GM12891 (cell line): ENCODE data around the gene RGS19.

Experiments
- DNase-seq: peaks from one replicate; pipeline ENCODE4 v3.0.0; 2011; ENCODE audit warnings: low spot score; ENCODE audit not compliant: insufficient read length
- FAIRE-seq: peaks from 2 replicates; lab custom pipeline; 2011; peaks lifted over from hg19 to GRCh38; lab: Jason Lieb, UNC
- PAX5 ChIP-seq: IDR thresholded peaks from 2 replicates; pipeline ENCODE4 v1.6.1; 2011; ENCODE audit warnings: low read length, moderate library complexity, mild to moderate bottlenecking; ENCODE audit not compliant: insufficient read depth, severe bottlenecking
- POLR2A ChIP-seq: IDR thresholded peaks from 2 replicates; pipeline ENCODE4 v1.6.1; 2011; ENCODE audit warnings: low read depth, low read length, control low read depth
- POLR2AphosphoS5 ChIP-seq: IDR thresholded peaks from 2 replicates; pipeline ENCODE4 v1.6.1; 2011; ENCODE audit warnings: low read depth, low read length, control low read depth
- POU2F2 ChIP-seq: IDR thresholded peaks from 2 replicates; pipeline ENCODE4 v1.6.1; 2011; ENCODE audit warnings: low read depth, mild to moderate bottlenecking, control low read depth, low read length, moderate library complexity
- SPI1 ChIP-seq: IDR thresholded peaks from 2 replicates; pipeline ENCODE4 v1.6.1; 2011; ENCODE audit warnings: low read depth, low read length, control low read depth
- TAF1 ChIP-seq: IDR thresholded peaks from 2 replicates; pipeline ENCODE4 v1.6.1; 2011; ENCODE audit warnings: low read depth, low read length, control low read depth

Gene RGS19

DNA sequence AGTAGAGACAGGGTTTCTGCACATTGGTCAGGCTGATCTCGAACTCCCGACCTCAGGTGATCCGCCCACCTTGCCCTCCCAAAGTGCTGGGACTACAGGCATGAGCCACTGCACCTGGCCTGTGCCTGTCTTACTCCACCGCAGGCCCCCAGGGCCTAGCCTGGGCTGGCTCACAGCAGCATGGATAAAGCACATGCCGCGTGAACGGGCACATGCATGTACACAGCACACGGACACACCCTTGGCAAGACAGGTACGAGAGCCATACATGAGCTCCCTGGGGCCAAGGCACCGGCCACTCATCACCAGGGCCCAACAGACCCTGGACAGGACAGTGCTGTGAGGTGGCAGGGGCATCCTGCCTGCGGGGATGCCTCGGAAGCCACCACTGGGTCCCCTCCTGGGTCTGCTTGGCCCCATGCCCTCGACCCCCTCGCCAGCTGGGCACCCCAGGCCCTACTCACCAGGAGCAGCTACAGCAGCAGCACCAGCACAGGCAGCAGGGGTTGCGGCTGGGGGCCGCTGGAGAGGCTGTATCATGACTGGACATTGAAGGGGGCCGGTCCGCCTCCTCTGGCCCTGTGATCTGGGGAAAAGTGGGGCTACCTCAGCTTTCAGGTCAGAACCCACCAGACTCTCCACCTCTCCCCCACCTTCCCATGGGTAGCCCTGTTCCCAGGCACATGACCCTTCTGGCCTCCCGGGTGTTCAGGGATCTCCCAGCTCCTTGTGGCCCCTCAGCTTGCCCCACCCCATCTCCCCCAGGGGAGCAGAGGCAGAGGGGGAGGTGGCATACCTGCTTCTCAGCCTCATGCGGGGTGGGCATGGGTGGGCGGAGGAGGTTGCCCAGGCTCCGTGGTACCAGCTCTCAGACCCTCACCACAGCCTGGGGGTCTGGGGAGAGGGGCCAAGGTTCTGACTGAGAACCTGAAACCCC is 3.0 kb downstream of the RGS19 start:
- DNase-seq (no peak), FAIRE-seq (peak; percentile 68)
- TF ChIP-seq TAF1 (no peak), POU2F2 (no peak), POLR2AphosphoS5 (no peak), PAX5 (no peak), POLR2A (no peak), SPI1 (no peak)

DNA sequence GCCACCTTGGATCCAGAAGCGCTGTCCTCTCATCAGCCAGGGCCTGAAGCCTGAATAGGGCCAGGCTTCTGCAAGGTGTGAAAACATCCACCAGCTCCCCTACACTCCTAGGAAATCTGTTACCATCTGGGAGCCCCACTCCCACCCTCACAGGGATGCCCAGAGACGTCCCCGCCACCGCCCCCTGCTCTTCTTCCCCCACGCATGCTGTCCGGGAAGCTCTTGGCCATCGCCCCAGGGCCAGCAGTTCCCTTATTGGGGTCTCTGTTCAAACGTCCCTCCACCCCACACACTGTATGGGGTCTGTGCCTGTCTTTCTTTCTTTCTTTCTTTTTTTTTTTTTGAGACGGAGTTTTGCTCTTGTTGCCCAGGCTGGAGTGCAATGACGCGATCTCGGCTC is 3.8 kb downstream of the RGS19 start:
- FAIRE-seq (no peak), DNase-seq (no peak)
- TF ChIP-seq POLR2A (no peak), TAF1 (no peak), PAX5 (no peak), POU2F2 (no peak), SPI1 (no peak), POLR2AphosphoS5 (no peak)

GRCh38 chr20:64074963-64075362 is 4.4 kb downstream of the RGS19 start:
- TF ChIP-seq POLR2A (no peak), PAX5 (no peak), TAF1 (no peak), SPI1 (no peak)
- FAIRE-seq (no peak), DNase-seq (no peak)

DNA sequence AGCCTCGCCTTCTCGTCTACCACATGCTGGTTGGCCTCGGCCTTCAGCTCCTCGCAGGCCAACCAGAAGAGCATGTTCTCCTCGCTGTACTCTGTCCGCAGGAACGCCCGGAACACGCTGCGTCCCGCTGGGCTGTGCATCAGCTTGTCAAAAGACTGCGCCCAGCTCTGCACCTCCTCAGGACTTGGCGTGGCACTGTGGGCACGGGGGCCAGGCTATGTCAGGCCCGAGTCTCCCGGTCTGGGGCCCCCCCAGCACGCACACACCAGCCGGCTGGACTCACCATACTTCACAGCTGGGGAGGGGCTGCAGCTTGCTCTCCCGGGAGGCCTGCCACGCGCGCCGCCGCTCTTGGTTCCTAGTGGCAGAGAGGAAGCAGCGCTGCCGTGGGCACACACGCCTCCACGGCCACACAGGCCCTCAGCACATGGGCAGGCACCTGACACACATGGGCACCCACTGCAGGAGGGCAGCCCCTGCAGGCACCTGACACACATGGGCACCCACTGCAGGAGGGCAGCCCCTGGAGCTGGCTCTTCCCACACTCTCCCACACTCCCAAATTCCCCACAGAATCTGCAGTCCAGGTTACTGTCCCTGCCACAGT is 5.0 kb downstream of the RGS19 start:
- DNase-seq (no peak), FAIRE-seq (no peak)
- TF ChIP-seq POLR2AphosphoS5 (no peak), TAF1 (no peak), POU2F2 (no peak), SPI1 (no peak), PAX5 (no peak), POLR2A (no peak)

GRCh38 chr20:64073476-64074183 is 5.7 kb downstream of the RGS19 start:
- DNase-seq (no peak), FAIRE-seq (no peak)
- TF ChIP-seq TAF1 (no peak), POLR2A (no peak), POLR2AphosphoS5 (no peak), POU2F2 (no peak), SPI1 (no peak), PAX5 (no peak)

- TF ChIP-seq SPI1 (no peak), PAX5 (no peak), TAF1 (no peak), POLR2AphosphoS5 (no peak)
- DNase-seq, result no peak
- no peak for FAIRE-seq
Measured at GRCh38 chr20:64072498-64073063, 6.7 kb downstream of the RGS19 start.

DNA sequence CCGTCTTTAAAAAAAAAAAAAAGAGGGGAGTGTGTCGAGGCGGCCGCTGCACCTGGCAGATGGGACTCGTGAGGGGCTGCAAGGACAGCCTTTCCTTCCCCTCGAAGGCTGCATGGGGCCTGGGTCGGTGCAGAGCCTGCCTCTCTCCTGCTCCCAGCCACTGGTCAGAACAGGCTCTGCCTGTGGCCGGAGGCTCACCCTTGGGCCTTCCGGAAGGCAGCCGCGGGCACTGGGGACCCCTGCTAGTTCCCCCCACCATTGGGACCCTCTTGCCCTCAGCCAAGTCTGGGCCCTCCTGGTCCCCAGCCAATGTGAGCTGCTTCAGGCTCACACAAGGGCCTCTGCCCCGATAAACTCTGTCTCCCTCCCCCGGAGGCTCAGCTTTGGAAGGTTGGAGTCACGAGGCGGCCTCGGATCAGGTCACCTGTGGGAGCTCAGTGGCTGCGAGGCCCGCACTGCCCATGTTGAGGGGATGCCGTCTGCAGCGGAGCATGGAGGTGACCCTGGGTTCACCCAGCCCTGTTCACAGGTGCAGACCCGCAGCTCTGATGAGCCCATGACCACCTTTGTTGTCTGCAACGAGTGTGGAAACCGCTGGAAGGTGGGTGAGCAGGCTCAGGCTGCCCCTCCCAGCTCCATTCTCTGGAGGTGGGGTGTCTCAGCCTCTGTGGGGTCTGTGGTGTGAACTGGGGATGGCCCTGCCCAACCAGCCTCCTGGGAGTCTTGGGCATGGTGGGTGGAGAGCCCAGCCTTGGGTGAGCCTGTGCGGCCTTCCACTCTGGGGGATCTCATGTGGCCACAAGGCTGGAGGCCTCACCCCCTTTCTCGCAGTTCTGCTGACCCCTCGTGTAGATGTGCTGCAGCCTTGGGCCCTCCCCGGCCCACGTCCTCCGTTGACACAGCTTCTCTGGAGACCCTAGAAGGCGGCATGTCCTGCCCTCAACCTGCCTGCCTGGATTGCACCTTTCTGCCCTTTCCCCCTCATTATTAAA is 7.7 kb downstream of the RGS19 start:
- FAIRE-seq (no peak), DNase-seq (no peak)
- TF ChIP-seq PAX5, result no peak
- no peak for TF ChIP-seq POU2F2
- no peak for TF ChIP-seq TAF1
- TF ChIP-seq POLR2AphosphoS5, result peak; percentile 28; the same call in 1 of the 2 replicates
- no peak for TF ChIP-seq SPI1

DNA sequence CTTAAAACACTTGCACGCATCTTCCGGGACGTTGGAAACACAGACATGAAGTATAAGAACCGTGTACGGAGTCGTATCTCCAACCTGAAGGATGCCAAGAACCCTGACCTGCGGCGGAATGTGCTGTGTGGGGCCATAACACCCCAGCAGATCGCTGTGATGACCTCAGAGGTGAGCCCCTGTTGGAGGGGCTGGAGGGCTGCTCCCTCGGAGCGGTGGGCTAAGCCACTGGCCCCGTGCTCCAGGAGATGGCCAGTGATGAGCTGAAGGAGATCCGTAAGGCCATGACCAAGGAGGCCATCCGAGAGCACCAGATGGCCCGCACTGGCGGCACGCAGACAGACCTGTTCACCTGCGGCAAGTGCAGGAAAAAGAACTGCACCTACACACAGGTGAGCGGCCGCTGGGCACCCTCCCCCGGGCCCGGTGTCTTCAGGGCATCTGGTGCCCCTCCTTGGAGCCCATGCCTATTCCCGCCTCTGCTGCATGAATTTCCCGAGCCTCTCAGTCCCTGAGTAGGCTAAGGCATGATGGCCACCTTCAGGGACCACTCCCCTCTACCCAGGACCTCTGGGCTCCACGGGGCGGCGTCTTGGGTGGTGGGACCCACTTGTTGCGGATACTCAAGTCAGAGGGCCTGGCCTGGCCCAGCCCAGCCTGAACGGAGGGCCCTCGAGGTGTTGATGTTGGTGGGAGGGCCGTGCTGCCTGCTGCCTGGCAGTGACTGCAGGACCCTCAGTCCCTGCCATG is 8.9 kb downstream of the RGS19 start:
- TF ChIP-seq SPI1, result no peak
- TF ChIP-seq PAX5, result no peak
- no peak for TF ChIP-seq POLR2AphosphoS5
- TF ChIP-seq POU2F2, result no peak
- TF ChIP-seq POLR2A, result no peak
- no peak for TF ChIP-seq TAF1
- FAIRE-seq (no peak), DNase-seq (no peak)
